Smooth muscle cell (in vitro differentiated cells): ENCODE measurements around the gene OPCML. TPM values are rescaled to one million over a fixed set of nuclear protein-coding genes. Genes with fewer than 3 reads are reported as not detected.

Source experiments
- DNase-seq: peaks from one replicate; lab custom pipeline; 2025; ENCODE audit not compliant: unreplicated experiment; lab: John Stamatoyannopoulos, UW
- H2AFZ ChIP-seq: fragments of 200-600 bp; sonication (generic); 2 replicates; pipeline ENCODE4 v1.6.0; 2016; ENCODE audit warnings: antibody characterized with exemption, low read depth, mild to moderate bottlenecking
- H3F3A ChIP-seq: fragments of 200-600 bp; sonication (generic); 2 replicates; pipeline ENCODE4 v1.6.0; 2017; ENCODE audit warnings: antibody characterized with exemption, low read depth
- H3K27ac ChIP-seq: fragments of 200-600 bp; sonication (generic); 2 replicates; pipeline ENCODE4 v1.5.1; 2016; ENCODE audit warnings: low read depth, mild to moderate bottlenecking
- H3K27me3 ChIP-seq: fragments of 200-600 bp; sonication (generic); 2 replicates; pipeline ENCODE4 v1.6.1; 2016; ENCODE audit warnings: low read depth, mild to moderate bottlenecking
- H3K36me3 ChIP-seq: fragments of 200-600 bp; sonication (generic); 2 replicates; pipeline ENCODE4 v1.5.1; 2016; ENCODE audit warnings: low read depth
- H3K4me1 ChIP-seq: fragments of 200-600 bp; sonication (generic); 2 replicates; pipeline ENCODE4 v1.5.1; 2016; ENCODE audit warnings: low read depth
- H3K4me2 ChIP-seq: fragments of 200-600 bp; sonication (generic); 2 replicates; pipeline ENCODE4 v1.6.0; 2016; ENCODE audit warnings: mild to moderate bottlenecking
- H3K4me3 ChIP-seq: fragments of 200-600 bp; sonication (generic); 2 replicates; pipeline ENCODE4 v1.5.1; 2016; ENCODE audit warnings: mild to moderate bottlenecking
- H3K79me2 ChIP-seq: fragments of 200-600 bp; sonication (generic); 2 replicates; pipeline ENCODE4 v1.6.0; 2016; ENCODE audit warnings: low read depth, mild to moderate bottlenecking
- H3K9ac ChIP-seq: fragments of 200-600 bp; sonication (generic); 2 replicates; pipeline ENCODE4 v1.6.0; 2016; ENCODE audit warnings: low read depth
- H3K9me3 ChIP-seq: fragments of 200-600 bp; sonication (generic); replicated peaks from 2 replicates; pipeline ENCODE4 v1.5.1; 2016; ENCODE audit warnings: low read depth
- H4K20me1 ChIP-seq: fragments of 200-600 bp; sonication (generic); 2 replicates; pipeline ENCODE4 v1.6.0; 2016; ENCODE audit warnings: low read depth
- WGBS: methylation state at CpG from one replicate; pipeline ENCODE4 v1.1.7; 2016; ENCODE audit warnings: low lambda C conversion rate; 5-methylcytosine and 5-hydroxymethylcytosine counted together
- polyA plus RNA-seq: library from polyadenylated mRNA; unstranded; fragments of >200 nt; fragmentation: Nextera tagmentation; extraction: Ambion mirVana; gene quantifications from 2 replicates; pipeline ENCODE4 v1.2.1, GENCODE V29; 2016
- total RNA-seq: library from RNA; depleted of rRNA; stranded (reverse); fragments of >200 nt; gene quantifications from 2 replicates; pipeline ENCODE4 v1.2.3, GENCODE V29; 2014
- TF ChIP-seq, protein P1 (sequence below): fragments of 200-600 bp; sonication (generic); IDR thresholded peaks from 2 replicates; pipeline ENCODE4 v1.5.1; 2017; ENCODE audit warnings: borderline replicate concordance, mild to moderate bottlenecking, antibody characterized with exemption; ENCODE audit not compliant: insufficient read depth, poor library complexity, severe bottlenecking

The OPCML gene
- total and polyA plus RNA-seq, 2 experiments from 2014 or later: 0.42 to 0.58 TPM

DNA sequence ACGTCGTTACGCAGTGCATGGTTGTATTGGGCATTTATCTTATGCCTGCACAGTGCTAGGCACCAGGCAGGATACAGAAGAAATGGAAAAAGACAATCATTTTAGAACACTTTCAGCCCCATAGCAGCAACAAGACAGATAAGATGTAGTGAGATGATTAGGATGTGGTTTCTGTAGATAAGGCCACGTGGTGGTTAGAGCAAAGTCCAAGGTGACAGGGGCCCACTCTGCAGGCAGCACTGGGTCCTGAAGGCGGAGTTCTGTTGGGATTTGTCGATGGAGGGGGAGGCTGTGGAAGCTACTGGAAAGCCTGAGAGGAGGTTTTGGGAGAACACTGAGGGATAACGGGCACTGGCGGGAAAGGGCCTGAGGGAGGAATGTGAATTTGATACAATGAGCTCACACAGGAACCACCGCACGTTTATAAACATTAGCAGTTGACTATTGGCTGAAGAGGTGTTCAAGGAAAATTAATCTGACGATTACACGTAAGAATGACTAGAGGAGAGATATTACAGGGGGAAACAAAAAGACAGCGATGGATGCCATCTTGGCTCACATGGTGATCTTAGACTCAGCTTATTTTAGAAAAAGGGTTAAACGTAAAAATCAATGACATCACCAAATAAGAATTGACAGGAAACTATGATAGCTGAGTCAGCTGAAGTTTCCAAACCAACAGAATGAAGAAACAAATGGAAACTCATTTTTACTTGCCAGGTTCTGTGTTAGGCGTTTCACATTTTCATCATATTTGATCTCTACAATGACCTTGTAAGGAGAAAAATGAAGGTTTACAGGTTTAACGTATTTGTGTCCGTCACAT, 551.0 kb downstream of the OPCML start:
- no peak overlapping the region for H2AFZ ChIP-seq
- H3F3A ChIP-seq: no peaks in the 10 kb centered on the region
- H3K9ac ChIP-seq: no peak overlapping the region
- TF ChIP-seq, protein P1, sequence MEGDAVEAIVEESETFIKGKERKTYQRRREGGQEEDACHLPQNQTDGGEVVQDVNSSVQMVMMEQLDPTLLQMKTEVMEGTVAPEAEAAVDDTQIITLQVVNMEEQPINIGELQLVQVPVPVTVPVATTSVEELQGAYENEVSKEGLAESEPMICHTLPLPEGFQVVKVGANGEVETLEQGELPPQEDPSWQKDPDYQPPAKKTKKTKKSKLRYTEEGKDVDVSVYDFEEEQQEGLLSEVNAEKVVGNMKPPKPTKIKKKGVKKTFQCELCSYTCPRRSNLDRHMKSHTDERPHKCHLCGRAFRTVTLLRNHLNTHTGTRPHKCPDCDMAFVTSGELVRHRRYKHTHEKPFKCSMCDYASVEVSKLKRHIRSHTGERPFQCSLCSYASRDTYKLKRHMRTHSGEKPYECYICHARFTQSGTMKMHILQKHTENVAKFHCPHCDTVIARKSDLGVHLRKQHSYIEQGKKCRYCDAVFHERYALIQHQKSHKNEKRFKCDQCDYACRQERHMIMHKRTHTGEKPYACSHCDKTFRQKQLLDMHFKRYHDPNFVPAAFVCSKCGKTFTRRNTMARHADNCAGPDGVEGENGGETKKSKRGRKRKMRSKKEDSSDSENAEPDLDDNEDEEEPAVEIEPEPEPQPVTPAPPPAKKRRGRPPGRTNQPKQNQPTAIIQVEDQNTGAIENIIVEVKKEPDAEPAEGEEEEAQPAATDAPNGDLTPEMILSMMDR: no peak
- H3K4me1 ChIP-seq: no peaks in the 10 kb centered on the region
- H3K36me3 ChIP-seq: no peaks in the 10 kb centered on the region
- no peak for DNase-seq
- no peaks in the 10 kb centered on the region for H4K20me1 ChIP-seq
- no peaks in the 10 kb centered on the region for H3K9me3 ChIP-seq
- H3K27ac ChIP-seq: no peak overlapping the region
- no peak overlapping the region for H3K4me3 ChIP-seq
- no peaks in the 10 kb centered on the region for H3K79me2 ChIP-seq
- WGBS: 85% methylated on average over 17 of the region's 17 CpGs
- H3K27me3 ChIP-seq: peaks cover 12% of the 10 kb centered on the region
- H3K4me2 ChIP-seq: no peak overlapping the region

DNA sequence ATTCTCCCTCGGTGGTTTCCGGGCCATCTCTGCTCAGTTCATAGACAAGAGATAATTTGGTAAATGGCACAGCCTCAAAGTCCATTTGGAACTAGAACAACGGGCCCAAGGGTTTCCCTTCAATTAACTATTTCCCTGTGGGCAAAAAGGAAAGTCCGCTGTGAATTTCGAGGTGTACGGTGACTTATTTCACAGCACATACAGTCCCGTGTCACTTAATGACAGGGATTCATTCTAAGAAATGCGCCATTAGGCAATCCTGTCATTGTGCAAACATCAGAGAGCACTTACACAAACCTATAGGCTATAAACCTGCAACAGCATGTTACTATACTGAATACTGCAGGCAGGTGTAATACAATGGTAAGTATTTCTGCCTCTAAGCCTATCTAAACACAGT, 551.6 kb downstream of the OPCML start:
- 88% methylated on average over 8 of the region's 8 CpGs for WGBS
- TF ChIP-seq, protein P1: no peak
- DNase-seq: no peak

DNA sequence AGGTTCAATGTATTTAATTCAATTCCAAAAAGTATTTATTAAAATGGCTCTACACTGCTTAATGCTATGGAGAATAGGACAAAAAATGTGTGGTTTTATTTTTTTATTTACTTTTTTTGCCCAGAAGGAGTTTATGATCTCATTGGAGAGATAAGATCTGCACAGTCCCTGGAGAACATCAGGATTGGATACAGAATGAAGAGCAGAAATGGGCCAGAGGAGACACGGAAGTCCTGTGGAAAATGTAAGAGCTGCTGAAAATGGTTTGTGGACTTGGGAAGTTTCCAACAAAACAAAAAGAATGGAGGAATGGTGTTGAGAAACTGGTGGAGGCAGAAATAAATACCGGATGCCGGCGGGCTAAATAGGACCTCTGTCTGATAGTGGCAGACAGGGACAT, 554.6 kb downstream of the OPCML start:
- Histone ChIP-seq H3K4me2 (no peak overlapping the region), H3K9ac (no peak overlapping the region), H3K4me3 (no peak overlapping the region), H3K4me1 (no peaks in the 10 kb centered on the region), H2AFZ (no peak overlapping the region), H3K27me3 (peaks cover 12% of the 10 kb centered on the region), H3K9me3 (no peaks in the 10 kb centered on the region), H3K27ac (no peak overlapping the region), H3F3A (no peaks in the 10 kb centered on the region), H4K20me1 (no peaks in the 10 kb centered on the region), H3K79me2 (no peaks in the 10 kb centered on the region), H3K36me3 (no peaks in the 10 kb centered on the region)
- WGBS: 89% methylated on average over 4 of the region's 4 CpGs
- TF ChIP-seq, protein P1: no peak
- DNase-seq: no peak

More for the DNA sequence above, 551.6 kb downstream of the OPCML start:
- no peak overlapping the region for H3K4me2 ChIP-seq
- no peaks in the 10 kb centered on the region for H3K79me2 ChIP-seq
- no peak overlapping the region for H3K4me3 ChIP-seq
- no peaks in the 10 kb centered on the region for H3F3A ChIP-seq
- H3K27ac ChIP-seq: no peak overlapping the region
- H3K36me3 ChIP-seq: no peaks in the 10 kb centered on the region
- H4K20me1 ChIP-seq: no peaks in the 10 kb centered on the region
- H3K9me3 ChIP-seq: no peaks in the 10 kb centered on the region
- no peak overlapping the region for H2AFZ ChIP-seq
- H3K27me3 ChIP-seq: peaks cover 12% of the 10 kb centered on the region
- H3K4me1 ChIP-seq: no peaks in the 10 kb centered on the region
- no peak overlapping the region for H3K9ac ChIP-seq

DNA sequence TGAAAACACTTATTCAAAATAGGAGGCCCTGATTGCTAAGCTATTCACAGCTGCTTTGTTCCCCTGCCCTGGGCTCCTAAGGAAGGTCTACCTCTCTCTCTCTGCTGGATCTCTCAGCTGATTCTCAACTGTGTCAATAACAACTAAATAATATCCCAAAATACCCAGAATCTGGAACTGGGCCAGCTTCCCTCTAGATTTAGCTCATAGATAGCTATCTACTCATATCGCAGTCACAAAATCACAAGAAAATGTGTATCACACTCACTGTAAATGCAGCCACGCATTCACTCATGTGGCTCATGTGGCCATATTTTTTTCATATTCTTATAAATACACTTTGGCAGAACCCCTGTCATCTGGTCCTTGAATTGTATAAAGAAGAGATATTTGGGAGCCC, 555.1 kb downstream of the OPCML start:
- no peaks in the 10 kb centered on the region for H4K20me1 ChIP-seq
- no peak for DNase-seq
- no peaks in the 10 kb centered on the region for H3K9me3 ChIP-seq
- WGBS: 95% methylated on average over 2 of the region's 2 CpGs
- H3K9ac ChIP-seq: no peak overlapping the region
- H3K27me3 ChIP-seq: peaks cover 12% of the 10 kb centered on the region
- H3K79me2 ChIP-seq: no peaks in the 10 kb centered on the region
- H3K4me3 ChIP-seq: no peak overlapping the region
- TF ChIP-seq, protein P1: no peak
- no peaks in the 10 kb centered on the region for H3K4me1 ChIP-seq
- no peaks in the 10 kb centered on the region for H3K36me3 ChIP-seq
- no peak overlapping the region for H2AFZ ChIP-seq
- H3F3A ChIP-seq: no peaks in the 10 kb centered on the region
- H3K27ac ChIP-seq: no peak overlapping the region
- H3K4me2 ChIP-seq: no peak overlapping the region
